ENCODE measurements around the gene CENPX. TPM values are rescaled to one million over a fixed set of nuclear protein-coding genes. Genes with fewer than 3 reads are reported as not detected.

CENPX gene
- polyA plus RNA-seq, 1 donor (not counting 4 experiments of a cell fraction or from before 2014, with no cell fraction given): 48.2 TPM

DNA sequence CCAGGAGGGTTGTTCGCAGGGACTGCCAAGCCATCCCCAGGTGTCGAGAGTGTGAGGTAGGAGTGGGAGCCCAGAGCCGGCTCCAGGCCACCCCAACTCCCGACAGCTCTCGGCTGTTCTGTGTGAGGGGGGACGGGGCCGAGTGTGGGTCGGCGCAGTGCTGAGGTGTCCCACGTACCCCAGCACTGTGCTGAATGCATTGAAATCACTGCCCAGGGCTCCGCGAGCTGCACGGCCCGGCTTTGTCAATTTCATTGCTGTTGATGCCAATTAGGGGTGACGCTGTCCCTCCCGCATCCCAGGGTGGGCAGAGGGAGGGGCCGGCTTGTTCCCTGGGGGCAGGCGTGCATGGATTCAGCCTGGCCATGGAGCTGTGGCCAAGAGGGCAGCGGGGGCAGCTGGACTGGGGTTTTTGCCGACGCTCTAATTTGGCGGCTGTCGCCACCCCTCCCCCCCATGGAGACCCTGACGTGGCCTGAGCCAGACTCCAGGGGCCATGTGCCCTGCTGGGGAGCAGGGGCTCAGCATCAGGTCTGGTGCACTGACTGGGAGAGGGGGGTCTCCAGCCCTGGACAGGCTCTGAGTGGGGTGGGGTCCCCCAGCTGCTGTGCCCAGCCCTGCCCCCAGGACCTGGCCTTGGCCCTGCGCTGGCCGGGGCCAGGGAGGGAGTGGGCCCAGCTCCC lies 14.3 kb downstream of the CENPX start:
- FAIRE-seq: no peak
- H4K20me1 ChIP-seq (ENCODE audit: control insufficient read depth, extremely low read depth, insufficient read depth, low read length): no peaks in the 10 kb centered on the region
- no peaks in the 10 kb centered on the region for H3K27me3 ChIP-seq (ENCODE audit: control insufficient read depth, extremely low read depth, insufficient read depth, low read length)
- H3K27ac ChIP-seq (ENCODE audit: control insufficient read depth, insufficient read depth, low read length): no peak overlapping the region
- H3K4me3 ChIP-seq (ENCODE audit: control insufficient read depth in 2 of 3, extremely low read depth in 1 of 3, insufficient read depth in 2 of 3, low read depth in 1 of 3, low read length in 3 of 3): no peak overlapping the region
- no peaks in the 10 kb centered on the region for H3K79me2 ChIP-seq (ENCODE audit: control insufficient read depth, insufficient read depth, low read length)
- H3K4me1 ChIP-seq (ENCODE audit: control insufficient read depth, extremely low read depth, insufficient read depth, low read length): peaks cover 33% of the 10 kb centered on the region
- H3K9ac ChIP-seq (ENCODE audit: control insufficient read depth, extremely low read depth, insufficient read depth, low read length): no peak overlapping the region
- DNase-seq (ENCODE audit: low read depth, low spot score): no peak
- dilution Hi-C loops (cut with MboI; ENCODE audit: extremely low pct_ligation_motif_present, low sequenced_read_pairs): no loop called here
- no peaks in the 10 kb centered on the region for H3K36me3 ChIP-seq (ENCODE audit: control insufficient read depth in 2 of 2, extremely low read depth in 1 of 2, insufficient read depth in 2 of 2, low read length in 2 of 2)
- peaks cover under 1% of the 10 kb centered on the region for H3K9me1 ChIP-seq (ENCODE audit: control insufficient read depth, extremely low read depth, insufficient read depth, low read length)
- TF ChIP-seq EZH2 (IDR thresholded peaks at IDR 0.05; ENCODE audit: low read length): no peak
- TF ChIP-seq, protein P1, sequence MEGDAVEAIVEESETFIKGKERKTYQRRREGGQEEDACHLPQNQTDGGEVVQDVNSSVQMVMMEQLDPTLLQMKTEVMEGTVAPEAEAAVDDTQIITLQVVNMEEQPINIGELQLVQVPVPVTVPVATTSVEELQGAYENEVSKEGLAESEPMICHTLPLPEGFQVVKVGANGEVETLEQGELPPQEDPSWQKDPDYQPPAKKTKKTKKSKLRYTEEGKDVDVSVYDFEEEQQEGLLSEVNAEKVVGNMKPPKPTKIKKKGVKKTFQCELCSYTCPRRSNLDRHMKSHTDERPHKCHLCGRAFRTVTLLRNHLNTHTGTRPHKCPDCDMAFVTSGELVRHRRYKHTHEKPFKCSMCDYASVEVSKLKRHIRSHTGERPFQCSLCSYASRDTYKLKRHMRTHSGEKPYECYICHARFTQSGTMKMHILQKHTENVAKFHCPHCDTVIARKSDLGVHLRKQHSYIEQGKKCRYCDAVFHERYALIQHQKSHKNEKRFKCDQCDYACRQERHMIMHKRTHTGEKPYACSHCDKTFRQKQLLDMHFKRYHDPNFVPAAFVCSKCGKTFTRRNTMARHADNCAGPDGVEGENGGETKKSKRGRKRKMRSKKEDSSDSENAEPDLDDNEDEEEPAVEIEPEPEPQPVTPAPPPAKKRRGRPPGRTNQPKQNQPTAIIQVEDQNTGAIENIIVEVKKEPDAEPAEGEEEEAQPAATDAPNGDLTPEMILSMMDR (optimal IDR thresholded peaks at IDR 0.05 in 1 of 3, IDR thresholded peaks at IDR 0.05 in 1 of 3, conservative IDR thresholded peaks at IDR 0.05 in 1 of 3; ENCODE audit: extremely low read depth in 1 of 3, insufficient read depth in 2 of 3, low read length in 3 of 3): no peak
- H3K9me3 ChIP-seq (ENCODE audit: control insufficient read depth, low read depth, low read length): no peaks in the 10 kb centered on the region
- no peak overlapping the region for H2AFZ ChIP-seq (ENCODE audit: control insufficient read depth, low read length)
- H3K4me2 ChIP-seq (ENCODE audit: control insufficient read depth, extremely low read depth, insufficient read depth, low read depth, low read length): no peak overlapping the region

DNA sequence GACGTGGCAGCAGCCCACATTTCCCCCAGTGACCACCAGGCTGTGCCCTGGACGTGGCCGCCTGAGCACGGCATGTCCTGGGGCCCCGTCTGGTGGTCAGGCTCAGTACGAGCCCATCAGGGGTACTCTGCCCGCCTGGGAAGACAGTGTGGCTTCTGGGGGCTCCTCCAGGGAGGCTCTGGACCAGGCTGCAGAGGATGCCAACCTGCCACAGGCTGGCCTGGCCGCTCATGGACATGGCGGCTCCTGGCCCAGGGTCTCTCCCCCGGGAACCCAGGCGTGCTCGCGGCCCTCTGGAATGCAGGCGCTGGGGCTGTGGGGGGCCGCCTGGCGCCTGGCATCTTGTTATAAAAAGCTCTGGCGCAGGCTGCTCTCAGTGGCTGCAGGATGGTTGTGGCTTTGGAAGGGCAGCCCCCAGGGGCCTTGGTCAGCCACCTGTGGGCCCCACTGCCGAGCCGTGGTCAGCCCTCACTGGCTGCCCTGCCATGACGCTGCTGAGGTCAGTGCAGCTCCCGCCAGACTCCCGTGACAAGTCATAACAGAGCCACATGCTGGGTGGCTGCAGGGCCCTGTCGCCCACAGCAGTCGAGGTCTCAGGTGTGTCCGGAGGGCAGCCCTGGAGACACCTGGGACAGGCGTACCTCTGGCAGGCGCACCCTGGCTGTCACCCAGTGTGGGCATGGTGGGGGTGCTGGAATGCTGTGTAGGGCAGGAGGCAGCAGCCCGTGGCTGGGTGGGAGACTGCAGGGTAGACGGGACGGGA lies 15.0 kb downstream of the CENPX start:
- Histone ChIP-seq H3K4me1 (ENCODE audit: control insufficient read depth, extremely low read depth, insufficient read depth, low read length) (peaks cover 32% of the 10 kb centered on the region), H3K4me2 (ENCODE audit: control insufficient read depth, extremely low read depth, insufficient read depth, low read depth, low read length) (no peak overlapping the region), H3K79me2 (ENCODE audit: control insufficient read depth, insufficient read depth, low read length) (no peaks in the 10 kb centered on the region), H3K9me1 (ENCODE audit: control insufficient read depth, extremely low read depth, insufficient read depth, low read length) (peaks cover 2% of the 10 kb centered on the region), H3K27me3 (ENCODE audit: control insufficient read depth, extremely low read depth, insufficient read depth, low read length) (no peaks in the 10 kb centered on the region), H3K36me3 (ENCODE audit: control insufficient read depth in 2 of 2, extremely low read depth in 1 of 2, insufficient read depth in 2 of 2, low read length in 2 of 2) (no peaks in the 10 kb centered on the region), H3K4me3 (ENCODE audit: control insufficient read depth in 2 of 3, extremely low read depth in 1 of 3, insufficient read depth in 2 of 3, low read depth in 1 of 3, low read length in 3 of 3) (no peak overlapping the region), H2AFZ (ENCODE audit: control insufficient read depth, low read length) (no peak overlapping the region), H4K20me1 (ENCODE audit: control insufficient read depth, extremely low read depth, insufficient read depth, low read length) (no peaks in the 10 kb centered on the region), H3K9ac (ENCODE audit: control insufficient read depth, extremely low read depth, insufficient read depth, low read length) (no peak overlapping the region), H3K27ac (ENCODE audit: control insufficient read depth, insufficient read depth, low read length) (no peak overlapping the region), H3K9me3 (ENCODE audit: control insufficient read depth, low read depth, low read length) (no peaks in the 10 kb centered on the region)
- dilution Hi-C loops (cut with MboI; ENCODE audit: extremely low pct_ligation_motif_present, low sequenced_read_pairs): no loop called here
- DNase-seq (ENCODE audit: low read depth, low spot score): no peak
- FAIRE-seq: no peak
- TF ChIP-seq, protein P1 (optimal IDR thresholded peaks at IDR 0.05 in 1 of 3, IDR thresholded peaks at IDR 0.05 in 1 of 3, conservative IDR thresholded peaks at IDR 0.05 in 1 of 3; ENCODE audit: extremely low read depth in 1 of 3, insufficient read depth in 2 of 3, low read length in 3 of 3): no peak
- TF ChIP-seq EZH2 (IDR thresholded peaks at IDR 0.05; ENCODE audit: low read length): no peak
